ENCODE results near the gene SAMHD1. TPM values are rescaled to one million over a fixed set of nuclear protein-coding genes. Genes with fewer than 3 reads are reported as not detected.

Gene SAMHD1
- total and polyA plus RNA-seq, 2 of the 13 experiments (the other 11 are each of a cell fraction or from before 2014, with no cell fraction given) = 16.9 to 43.5 TPM

DNA sequence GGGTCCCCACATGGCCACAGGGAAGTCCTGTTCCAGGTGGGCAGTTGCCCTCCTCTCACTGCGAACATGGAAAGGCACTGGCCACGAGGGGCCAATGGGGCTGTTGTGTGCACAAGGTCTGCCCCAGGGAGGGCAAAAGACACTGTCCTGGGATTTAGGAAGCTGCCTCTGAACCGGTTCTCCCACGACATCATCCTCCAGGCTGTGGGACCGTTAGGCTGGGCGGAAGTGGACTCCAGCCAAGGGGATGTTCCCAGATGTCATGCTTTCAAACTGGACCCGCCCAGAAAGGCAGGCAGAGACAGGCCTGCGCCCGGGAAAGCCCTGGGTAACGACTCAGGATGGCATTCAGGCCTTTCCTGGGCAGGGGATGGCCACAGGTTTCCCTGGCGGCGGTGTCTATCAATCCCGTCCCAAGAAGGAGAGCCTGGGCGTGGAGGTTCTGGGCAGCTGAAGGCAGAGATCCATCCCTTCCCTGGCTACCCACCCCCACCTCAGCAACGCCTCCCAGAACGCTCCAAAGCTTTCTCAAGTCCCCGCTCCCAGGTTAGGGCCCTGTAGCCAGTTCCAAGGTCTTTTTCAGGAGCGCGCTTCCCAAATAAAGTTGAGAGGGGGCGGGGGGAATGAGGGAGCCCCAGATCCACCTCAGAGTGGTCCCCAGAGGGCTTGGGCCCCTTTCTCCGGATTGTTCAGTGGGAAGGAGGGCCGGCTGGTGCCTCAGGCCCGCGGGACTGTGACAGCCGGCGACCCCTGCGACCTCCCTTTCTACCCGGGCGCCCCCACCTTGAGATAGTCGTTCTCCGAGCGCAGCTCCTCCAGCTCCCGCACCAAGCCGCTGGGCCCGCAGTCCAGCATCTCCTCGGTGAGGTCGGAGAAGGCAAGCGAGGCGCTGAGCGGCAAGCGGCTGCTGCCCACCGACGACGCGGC lies 89.4 kb downstream of the SAMHD1 start (continued):
- TF ChIP-seq ZNF672 (CRISPR knock-in tag; IDR thresholded peaks at IDR 0.05) = no peak
- TF ChIP-seq, protein P1, sequence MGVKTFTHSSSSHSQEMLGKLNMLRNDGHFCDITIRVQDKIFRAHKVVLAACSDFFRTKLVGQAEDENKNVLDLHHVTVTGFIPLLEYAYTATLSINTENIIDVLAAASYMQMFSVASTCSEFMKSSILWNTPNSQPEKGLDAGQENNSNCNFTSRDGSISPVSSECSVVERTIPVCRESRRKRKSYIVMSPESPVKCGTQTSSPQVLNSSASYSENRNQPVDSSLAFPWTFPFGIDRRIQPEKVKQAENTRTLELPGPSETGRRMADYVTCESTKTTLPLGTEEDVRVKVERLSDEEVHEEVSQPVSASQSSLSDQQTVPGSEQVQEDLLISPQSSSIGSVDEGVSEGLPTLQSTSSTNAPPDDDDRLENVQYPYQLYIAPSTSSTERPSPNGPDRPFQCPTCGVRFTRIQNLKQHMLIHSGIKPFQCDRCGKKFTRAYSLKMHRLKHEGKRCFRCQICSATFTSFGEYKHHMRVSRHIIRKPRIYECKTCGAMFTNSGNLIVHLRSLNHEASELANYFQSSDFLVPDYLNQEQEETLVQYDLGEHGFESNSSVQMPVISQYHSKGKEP (CRISPR knock-in tag; IDR thresholded peaks at IDR 0.05) = 0 out of 2 replicates have a peak, but pooled peaks have one; percentile 32
- no peak for TF ChIP-seq ZNF558 (CRISPR knock-in tag; IDR thresholded peaks at IDR 0.05; ENCODE audit: borderline replicate concordance)
- 0 out of 2 replicates have a peak, but pooled peaks have one; percentile 34 for TF ChIP-seq NCOA1 (CRISPR knock-in tag; IDR thresholded peaks at IDR 0.05)
- TF ChIP-seq, protein P2, sequence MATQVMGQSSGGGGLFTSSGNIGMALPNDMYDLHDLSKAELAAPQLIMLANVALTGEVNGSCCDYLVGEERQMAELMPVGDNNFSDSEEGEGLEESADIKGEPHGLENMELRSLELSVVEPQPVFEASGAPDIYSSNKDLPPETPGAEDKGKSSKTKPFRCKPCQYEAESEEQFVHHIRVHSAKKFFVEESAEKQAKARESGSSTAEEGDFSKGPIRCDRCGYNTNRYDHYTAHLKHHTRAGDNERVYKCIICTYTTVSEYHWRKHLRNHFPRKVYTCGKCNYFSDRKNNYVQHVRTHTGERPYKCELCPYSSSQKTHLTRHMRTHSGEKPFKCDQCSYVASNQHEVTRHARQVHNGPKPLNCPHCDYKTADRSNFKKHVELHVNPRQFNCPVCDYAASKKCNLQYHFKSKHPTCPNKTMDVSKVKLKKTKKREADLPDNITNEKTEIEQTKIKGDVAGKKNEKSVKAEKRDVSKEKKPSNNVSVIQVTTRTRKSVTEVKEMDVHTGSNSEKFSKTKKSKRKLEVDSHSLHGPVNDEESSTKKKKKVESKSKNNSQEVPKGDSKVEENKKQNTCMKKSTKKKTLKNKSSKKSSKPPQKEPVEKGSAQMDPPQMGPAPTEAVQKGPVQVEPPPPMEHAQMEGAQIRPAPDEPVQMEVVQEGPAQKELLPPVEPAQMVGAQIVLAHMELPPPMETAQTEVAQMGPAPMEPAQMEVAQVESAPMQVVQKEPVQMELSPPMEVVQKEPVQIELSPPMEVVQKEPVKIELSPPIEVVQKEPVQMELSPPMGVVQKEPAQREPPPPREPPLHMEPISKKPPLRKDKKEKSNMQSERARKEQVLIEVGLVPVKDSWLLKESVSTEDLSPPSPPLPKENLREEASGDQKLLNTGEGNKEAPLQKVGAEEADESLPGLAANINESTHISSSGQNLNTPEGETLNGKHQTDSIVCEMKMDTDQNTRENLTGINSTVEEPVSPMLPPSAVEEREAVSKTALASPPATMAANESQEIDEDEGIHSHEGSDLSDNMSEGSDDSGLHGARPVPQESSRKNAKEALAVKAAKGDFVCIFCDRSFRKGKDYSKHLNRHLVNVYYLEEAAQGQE (IDR thresholded peaks at IDR 0.05; ENCODE audit: borderline replicate concordance in 1 of 2, low read depth in 1 of 2, low read length in 2 of 2) = no peak
- peak; percentile 73 for TF ChIP-seq ZNF766 (CRISPR knock-in tag; IDR thresholded peaks at IDR 0.05; ENCODE audit: borderline replicate concordance)
- TF ChIP-seq, protein P3, sequence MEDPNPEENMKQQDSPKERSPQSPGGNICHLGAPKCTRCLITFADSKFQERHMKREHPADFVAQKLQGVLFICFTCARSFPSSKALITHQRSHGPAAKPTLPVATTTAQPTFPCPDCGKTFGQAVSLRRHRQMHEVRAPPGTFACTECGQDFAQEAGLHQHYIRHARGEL (CRISPR knock-in tag; IDR thresholded peaks at IDR 0.05) = no peak
- TF ChIP-seq NBN (conservative IDR thresholded peaks at IDR 0.05) = no peak
- peak; percentile 8 for TF ChIP-seq RBM22 (optimal IDR thresholded peaks at IDR 0.05; ENCODE audit: low read length)
- no peak for TF ChIP-seq ZNF34 (CRISPR knock-in tag; IDR thresholded peaks at IDR 0.05; ENCODE audit: borderline replicate concordance)
- TF ChIP-seq ETV6 (CRISPR knock-in tag; conservative IDR thresholded peaks at IDR 0.05) = no peak
- no peak for TF ChIP-seq ZNF235 (CRISPR knock-in tag; IDR thresholded peaks at IDR 0.05; ENCODE audit: borderline replicate concordance)
- no peak for TF ChIP-seq MIXL1 (CRISPR knock-in tag; IDR thresholded peaks at IDR 0.05)
- TF ChIP-seq NFRKB (IDR thresholded peaks at IDR 0.05) = no peak
- TF ChIP-seq, protein P4, sequence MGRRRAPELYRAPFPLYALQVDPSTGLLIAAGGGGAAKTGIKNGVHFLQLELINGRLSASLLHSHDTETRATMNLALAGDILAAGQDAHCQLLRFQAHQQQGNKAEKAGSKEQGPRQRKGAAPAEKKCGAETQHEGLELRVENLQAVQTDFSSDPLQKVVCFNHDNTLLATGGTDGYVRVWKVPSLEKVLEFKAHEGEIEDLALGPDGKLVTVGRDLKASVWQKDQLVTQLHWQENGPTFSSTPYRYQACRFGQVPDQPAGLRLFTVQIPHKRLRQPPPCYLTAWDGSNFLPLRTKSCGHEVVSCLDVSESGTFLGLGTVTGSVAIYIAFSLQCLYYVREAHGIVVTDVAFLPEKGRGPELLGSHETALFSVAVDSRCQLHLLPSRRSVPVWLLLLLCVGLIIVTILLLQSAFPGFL (CRISPR knock-in tag; IDR thresholded peaks at IDR 0.05) = 0 out of 2 replicates have a peak, but pooled peaks have one; percentile 57
- TF ChIP-seq, protein P5, sequence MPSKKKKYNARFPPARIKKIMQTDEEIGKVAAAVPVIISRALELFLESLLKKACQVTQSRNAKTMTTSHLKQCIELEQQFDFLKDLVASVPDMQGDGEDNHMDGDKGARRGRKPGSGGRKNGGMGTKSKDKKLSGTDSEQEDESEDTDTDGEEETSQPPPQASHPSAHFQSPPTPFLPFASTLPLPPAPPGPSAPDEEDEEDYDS (CRISPR knock-in tag; IDR thresholded peaks at IDR 0.05) = peak; percentile 81
- TF ChIP-seq, protein P6, sequence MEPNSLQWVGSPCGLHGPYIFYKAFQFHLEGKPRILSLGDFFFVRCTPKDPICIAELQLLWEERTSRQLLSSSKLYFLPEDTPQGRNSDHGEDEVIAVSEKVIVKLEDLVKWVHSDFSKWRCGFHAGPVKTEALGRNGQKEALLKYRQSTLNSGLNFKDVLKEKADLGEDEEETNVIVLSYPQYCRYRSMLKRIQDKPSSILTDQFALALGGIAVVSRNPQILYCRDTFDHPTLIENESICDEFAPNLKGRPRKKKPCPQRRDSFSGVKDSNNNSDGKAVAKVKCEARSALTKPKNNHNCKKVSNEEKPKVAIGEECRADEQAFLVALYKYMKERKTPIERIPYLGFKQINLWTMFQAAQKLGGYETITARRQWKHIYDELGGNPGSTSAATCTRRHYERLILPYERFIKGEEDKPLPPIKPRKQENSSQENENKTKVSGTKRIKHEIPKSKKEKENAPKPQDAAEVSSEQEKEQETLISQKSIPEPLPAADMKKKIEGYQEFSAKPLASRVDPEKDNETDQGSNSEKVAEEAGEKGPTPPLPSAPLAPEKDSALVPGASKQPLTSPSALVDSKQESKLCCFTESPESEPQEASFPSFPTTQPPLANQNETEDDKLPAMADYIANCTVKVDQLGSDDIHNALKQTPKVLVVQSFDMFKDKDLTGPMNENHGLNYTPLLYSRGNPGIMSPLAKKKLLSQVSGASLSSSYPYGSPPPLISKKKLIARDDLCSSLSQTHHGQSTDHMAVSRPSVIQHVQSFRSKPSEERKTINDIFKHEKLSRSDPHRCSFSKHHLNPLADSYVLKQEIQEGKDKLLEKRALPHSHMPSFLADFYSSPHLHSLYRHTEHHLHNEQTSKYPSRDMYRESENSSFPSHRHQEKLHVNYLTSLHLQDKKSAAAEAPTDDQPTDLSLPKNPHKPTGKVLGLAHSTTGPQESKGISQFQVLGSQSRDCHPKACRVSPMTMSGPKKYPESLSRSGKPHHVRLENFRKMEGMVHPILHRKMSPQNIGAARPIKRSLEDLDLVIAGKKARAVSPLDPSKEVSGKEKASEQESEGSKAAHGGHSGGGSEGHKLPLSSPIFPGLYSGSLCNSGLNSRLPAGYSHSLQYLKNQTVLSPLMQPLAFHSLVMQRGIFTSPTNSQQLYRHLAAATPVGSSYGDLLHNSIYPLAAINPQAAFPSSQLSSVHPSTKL (CRISPR knock-in tag; IDR thresholded peaks at IDR 0.05) = no peak
- TF ChIP-seq DNMT1 (CRISPR knock-in tag; IDR thresholded peaks at IDR 0.05) = no peak
